Panc1 (cell line): ENCODE data around the gene NUDT17. TPM values are rescaled to one million over a fixed set of nuclear protein-coding genes. Genes with fewer than 3 reads are reported as not detected.

Experiments
- ATAC-seq: fragments of 200-7000 bp; cut with Tn5 transposase; 2 replicates; pipeline ENCODE4 v1.9.1; 2020; ENCODE audit warnings: mild to moderate bottlenecking, moderate library complexity
- BruUV-seq: library from RNA; stranded (reverse); fragments of 400-500 nt; replicated peaks from 2 replicates; lab custom pipeline; 2021; lab: Mats Ljungman, UMichigan
- CTCF ChIA-PET: fragments of 300-600 bp; sonication (Branson Sonifier 250); formaldehyde crosslinking; loops from one replicate; lab custom pipeline; 2022; ENCODE audit warnings: antibody characterized with exemption; lab: Charles Lee
- POLR2A ChIA-PET: fragments of 300-600 bp; sonication (Branson Sonifier 250); formaldehyde crosslinking; loops from one replicate; lab custom pipeline; 2022; ENCODE audit warnings: antibody characterized with exemption; lab: Charles Lee
- DNase-seq: peaks from one replicate; pipeline ENCODE4 v3.0.0-alpha.2; 2010; ENCODE audit warnings: low read depth, low spot score
- H3K27ac ChIP-seq: 2 replicates; pipeline ENCODE4 v1.5.1; 2011; ENCODE audit warnings: mild to moderate bottlenecking, low read length, inconsistent platforms
- H3K27me3 ChIP-seq: fragments of 200-500 bp; sonication (Bioruptor generic); 2 replicates; pipeline ENCODE4 v1.6.0; 2014; ENCODE audit warnings: low read length, inconsistent platforms; ENCODE audit not compliant: control insufficient read depth, insufficient read depth
- H3K36me3 ChIP-seq: fragments of 200-500 bp; sonication (Bioruptor generic); 2 replicates; pipeline ENCODE4 v1.5.1; 2014; ENCODE audit warnings: inconsistent platforms, mild to moderate bottlenecking, low read length, moderate library complexity; ENCODE audit not compliant: control insufficient read depth, insufficient read depth
- H3K4me1 ChIP-seq: 2 replicates; pipeline ENCODE4 v1.5.1; 2011; ENCODE audit warnings: inconsistent platforms, mild to moderate bottlenecking, low read length, moderate library complexity; ENCODE audit not compliant: control insufficient read depth, insufficient read depth
- H3K4me3 ChIP-seq, 2 experiments: 2 replicates each; pipeline ENCODE4 v1.5.1; 2011 to 2012; ENCODE audit warnings: low read depth in 2 of 2, low read length in 2 of 2, mild to moderate bottlenecking in 2 of 2, inconsistent platforms in 1 of 2, moderate library complexity in 1 of 2
- H3K9me3 ChIP-seq: fragments of 200-500 bp; sonication (Bioruptor generic); 2 replicates; pipeline ENCODE4 v1.5.1; 2014; ENCODE audit warnings: low read depth, mild to moderate bottlenecking, inconsistent platforms, low read length, moderate library complexity; ENCODE audit not compliant: control insufficient read depth, insufficient read depth
- POLR2AphosphoS5 ChIP-seq: IDR thresholded peaks from 2 replicates; pipeline ENCODE4 v1.6.1; 2012; ENCODE audit warnings: mild to moderate bottlenecking, low read depth, low read length, moderate library complexity
- REST ChIP-seq, 2 experiments: IDR thresholded peaks; 2 replicates each; pipeline ENCODE4 v1.6.1; 2011 to 2012; ENCODE audit warnings: low read depth in 2 of 2, control low read depth in 1 of 2, low read length in 1 of 2, mild to moderate bottlenecking in 1 of 2, moderate library complexity in 1 of 2; ENCODE audit not compliant: insufficient read depth in 1 of 2
- SIN3A ChIP-seq: IDR thresholded peaks from 2 replicates; pipeline ENCODE4 v1.6.1; 2012; ENCODE audit warnings: low read depth, mild to moderate bottlenecking, low read length, moderate library complexity, borderline replicate concordance; ENCODE audit not compliant: insufficient read depth
- TCF7L2 ChIP-seq: IDR thresholded peaks from 2 replicates; pipeline ENCODE4 v1.6.1; 2011; ENCODE audit warnings: mild to moderate bottlenecking, low read depth, low read length, inconsistent platforms
- in situ Hi-C: cut with HindIII; loops from 2 replicates; pipeline ENCODE4 v1.10.0; 2016; ENCODE audit warnings: low sequenced_read_pairs, low pct_unique_long_range_greater_than_20kb
- intact Hi-C: fragments of 100-400 bp; cut with micrococcal nuclease; formaldehyde crosslinking; loops from one replicate; pipeline ENCODE4 v1.10.0; 2022; ENCODE audit not compliant: unreplicated experiment
- total RNA-seq: library from RNA; stranded (reverse); gene quantifications from one replicate; pipeline ENCODE4 v1.2.1, GENCODE V29; 2021; ENCODE audit not compliant: unreplicated experiment
- TF ChIP-seq, protein P1 (sequence below): fragments of 450-650 bp; IDR thresholded peaks from 2 replicates; pipeline ENCODE4 v1.5.1; 2017; ENCODE audit warnings: mild to moderate bottlenecking

NUDT17 gene
- total RNA-seq, 1 experiment from 2014 or later = 3.7 TPM

DNA sequence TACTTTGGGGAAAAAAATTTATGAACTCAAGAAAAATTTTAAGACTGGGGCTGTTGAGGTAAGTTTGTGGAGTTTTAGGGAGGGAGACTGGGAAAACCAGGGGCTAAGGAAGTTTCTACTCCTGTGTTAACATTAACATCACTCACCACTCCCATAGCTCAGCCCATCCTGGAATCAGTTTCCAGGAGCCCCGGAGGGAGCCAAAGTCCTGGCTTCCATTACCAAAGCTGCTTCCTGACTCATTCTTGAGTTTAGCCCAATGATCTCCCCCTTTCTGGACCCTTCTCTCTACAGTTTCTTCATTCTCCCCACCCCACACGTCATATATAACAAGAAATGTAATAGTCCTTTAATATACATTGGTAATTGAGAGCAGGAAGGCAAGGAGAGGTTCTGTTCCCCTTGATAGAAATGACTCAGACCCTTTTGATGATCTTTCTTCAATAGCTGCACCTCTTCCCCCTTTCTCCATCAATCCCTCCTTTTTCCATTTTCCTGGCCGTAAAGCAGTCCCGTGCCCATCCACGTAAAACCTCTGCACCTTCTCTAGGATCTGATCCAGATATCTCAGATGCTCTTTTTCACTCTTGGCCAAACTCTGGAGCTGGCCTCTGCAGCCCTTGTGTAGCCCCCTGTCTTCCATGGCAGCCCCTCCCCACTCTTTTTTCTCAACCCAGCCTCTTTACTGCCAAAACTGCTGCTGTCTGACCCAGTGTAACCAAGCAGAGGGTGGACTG lies 18.0 kb downstream of the NUDT17 start:
- no TSS peak for BruUV-seq
- H3K27me3 ChIP-seq = peaks cover 2% of the 10 kb centered on the region; the same call in 1 of the 2 replicates
- H3K4me1 ChIP-seq = peaks cover 9% of the 10 kb centered on the region
- no peaks in the 10 kb centered on the region for H3K9me3 ChIP-seq
- TF ChIP-seq POLR2AphosphoS5 (no peak), TCF7L2 (no peak), SIN3A (no peak), REST (IDR thresholded peaks at IDR 0.05; ENCODE audit: insufficient read depth in 1 of 2, low read depth in 2 of 2, low read length in 1 of 2) (no peak)
- TF ChIP-seq, protein P1, sequence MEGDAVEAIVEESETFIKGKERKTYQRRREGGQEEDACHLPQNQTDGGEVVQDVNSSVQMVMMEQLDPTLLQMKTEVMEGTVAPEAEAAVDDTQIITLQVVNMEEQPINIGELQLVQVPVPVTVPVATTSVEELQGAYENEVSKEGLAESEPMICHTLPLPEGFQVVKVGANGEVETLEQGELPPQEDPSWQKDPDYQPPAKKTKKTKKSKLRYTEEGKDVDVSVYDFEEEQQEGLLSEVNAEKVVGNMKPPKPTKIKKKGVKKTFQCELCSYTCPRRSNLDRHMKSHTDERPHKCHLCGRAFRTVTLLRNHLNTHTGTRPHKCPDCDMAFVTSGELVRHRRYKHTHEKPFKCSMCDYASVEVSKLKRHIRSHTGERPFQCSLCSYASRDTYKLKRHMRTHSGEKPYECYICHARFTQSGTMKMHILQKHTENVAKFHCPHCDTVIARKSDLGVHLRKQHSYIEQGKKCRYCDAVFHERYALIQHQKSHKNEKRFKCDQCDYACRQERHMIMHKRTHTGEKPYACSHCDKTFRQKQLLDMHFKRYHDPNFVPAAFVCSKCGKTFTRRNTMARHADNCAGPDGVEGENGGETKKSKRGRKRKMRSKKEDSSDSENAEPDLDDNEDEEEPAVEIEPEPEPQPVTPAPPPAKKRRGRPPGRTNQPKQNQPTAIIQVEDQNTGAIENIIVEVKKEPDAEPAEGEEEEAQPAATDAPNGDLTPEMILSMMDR = no peak
- DNase-seq (no peak), ATAC-seq (no peak)
- H3K27ac ChIP-seq = no peak overlapping the region
- ChIA-PET CTCF (no interaction called here), POLR2A (no interaction called here)
- no peak overlapping the region for H3K4me3 ChIP-seq
- intact Hi-C loops (no loop called here), in situ Hi-C loops (no loop called here)
- peaks cover 3% of the 10 kb centered on the region; the same call in 1 of the 2 replicates for H3K36me3 ChIP-seq

GRCh38 chr1:145868232-145868631 lies 22.8 kb downstream of the NUDT17 start:
- no peak for DNase-seq
- intact Hi-C loops (no loop called here), in situ Hi-C loops (no loop called here)
- ChIA-PET CTCF (no interaction called here), POLR2A (no interaction called here)
- no peak overlapping the region for H3K27ac ChIP-seq
- H3K4me1 ChIP-seq = no peaks in the 10 kb centered on the region
- no peak for ATAC-seq
- BruUV-seq = no TSS peak
- no peaks in the 10 kb centered on the region for H3K36me3 ChIP-seq
- TF ChIP-seq SIN3A (no peak), REST (IDR thresholded peaks at IDR 0.05; ENCODE audit: insufficient read depth in 1 of 2, low read depth in 2 of 2, low read length in 1 of 2) (no peak), TCF7L2 (no peak), POLR2AphosphoS5 (no peak)
- TF ChIP-seq, protein P1 = no peak
- H3K9me3 ChIP-seq = no peaks in the 10 kb centered on the region
- no peak overlapping the region for H3K4me3 ChIP-seq
- peaks cover 2% of the 10 kb centered on the region; the same call in 1 of the 2 replicates for H3K27me3 ChIP-seq
